A549 (cell line): ENCODE results near the gene DAB2IP.

Experiments
- CEBPB ChIP-seq, 2 experiments: fragments of >200 bp in 1 of 2; sonication (Bioruptor Twin) in 1 of 2; formaldehyde crosslinking in 1 of 2; IDR thresholded peaks; 2 replicates each; pipeline ENCODE4 v1.6.1; 2012 to 2016
- ELK1 ChIP-seq: fragments of 150-350 bp; IDR thresholded peaks from 2 replicates; pipeline ENCODE4 v1.6.1; 2014; ENCODE audit warnings: low read depth, mild to moderate bottlenecking, low read length
- ESRRA ChIP-seq: fragments of 150-350 bp; IDR thresholded peaks from 2 replicates; pipeline ENCODE4 v1.6.1; 2014; ENCODE audit warnings: mild to moderate bottlenecking, low read length, borderline replicate concordance
- FOSL2 ChIP-seq, 2 experiments: fragments of 450-650 bp in 1 of 2; fragments of >200 bp in 1 of 2; sonication (Bioruptor Twin) in 1 of 2; formaldehyde crosslinking; IDR thresholded peaks; 2 replicates each; pipeline versions ENCODE4 v1.5.0 to v1.6.1; 2016 to 2020; ENCODE audit warnings: mild to moderate bottlenecking in 1 of 2, moderate library complexity in 1 of 2
- JUN ChIP-seq, 2 experiments: fragments of >200 bp; sonication (Bioruptor Twin); formaldehyde crosslinking; IDR thresholded peaks; 2 replicates in 1 of 2; 3 replicates in 1 of 2; pipeline ENCODE4 v1.6.1; 2016 to 2017
- MAFK ChIP-seq: fragments of 450-650 bp; IDR thresholded peaks from 2 replicates; pipeline ENCODE4 v1.6.1; 2014; ENCODE audit not compliant: partially characterized antibody
- RAD21 ChIP-seq, 2 experiments: fragments of >200 bp in 1 of 2; sonication (Bioruptor Twin) in 1 of 2; formaldehyde crosslinking in 1 of 2; IDR thresholded peaks in 1 of 2; conservative IDR thresholded peaks in 1 of 2; 2 replicates in 1 of 2; 3 replicates in 1 of 2; pipeline ENCODE4 v1.6.1; 2012 to 2018; ENCODE audit warnings: inconsistent platforms in 1 of 2
- TF ChIP-seq, protein P1 (sequence below): fragments of 250-450 bp; sonication (Bioruptor Pico); IDR thresholded peaks from 2 replicates; pipeline ENCODE4 v1.5.0; 2021; ENCODE audit warnings: mild to moderate bottlenecking, moderate library complexity, borderline replicate concordance
- TF ChIP-seq, protein P2 (sequence below): fragments of >200 bp; sonication (Bioruptor Twin); formaldehyde crosslinking; IDR thresholded peaks from 3 replicates; pipeline ENCODE4 v1.5.1; 2016

DNA sequence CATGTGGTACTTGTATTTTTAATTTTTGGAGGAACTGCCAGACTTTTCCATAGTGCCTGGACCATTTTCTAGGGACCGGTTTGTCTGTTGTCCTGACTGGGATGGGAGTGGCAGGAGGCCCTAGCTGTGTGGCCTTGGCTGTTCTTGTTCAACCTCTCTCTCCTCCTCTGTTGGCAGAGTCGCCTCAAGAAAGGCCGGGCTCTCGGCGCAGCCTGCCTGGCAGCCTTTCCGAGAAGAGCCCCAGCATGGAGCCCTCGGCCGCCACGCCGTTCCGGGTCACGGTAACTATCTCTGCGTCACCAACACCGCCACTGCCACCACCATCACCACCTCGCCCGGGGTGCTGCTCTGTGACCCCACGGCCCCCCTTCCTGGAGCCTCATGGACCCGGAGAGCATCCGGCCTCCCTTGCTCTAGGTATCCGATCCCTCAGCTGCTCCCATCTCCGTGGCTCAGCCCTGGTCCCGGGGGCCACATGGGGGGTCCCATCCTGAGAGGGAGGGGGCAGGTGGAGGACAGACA, 27.1 kb downstream of the DAB2IP start:
- TF ChIP-seq MAFK: no peak
- TF ChIP-seq RAD21 (conservative IDR thresholded peaks at IDR 0.05 in 1 of 2, IDR thresholded peaks at IDR 0.05 in 1 of 2): no peak
- TF ChIP-seq, protein P1, sequence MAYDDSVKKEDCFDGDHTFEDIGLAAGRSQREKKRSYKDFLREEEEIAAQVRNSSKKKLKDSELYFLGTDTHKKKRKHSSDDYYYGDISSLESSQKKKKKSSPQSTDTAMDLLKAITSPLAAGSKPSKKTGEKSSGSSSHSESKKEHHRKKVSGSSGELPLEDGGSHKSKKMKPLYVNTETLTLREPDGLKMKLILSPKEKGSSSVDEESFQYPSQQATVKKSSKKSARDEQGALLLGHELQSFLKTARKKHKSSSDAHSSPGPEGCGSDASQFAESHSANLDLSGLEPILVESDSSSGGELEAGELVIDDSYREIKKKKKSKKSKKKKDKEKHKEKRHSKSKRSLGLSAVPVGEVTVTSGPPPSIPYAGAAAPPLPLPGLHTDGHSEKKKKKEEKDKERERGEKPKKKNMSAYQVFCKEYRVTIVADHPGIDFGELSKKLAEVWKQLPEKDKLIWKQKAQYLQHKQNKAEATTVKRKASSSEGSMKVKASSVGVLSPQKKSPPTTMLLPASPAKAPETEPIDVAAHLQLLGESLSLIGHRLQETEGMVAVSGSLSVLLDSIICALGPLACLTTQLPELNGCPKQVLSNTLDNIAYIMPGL (CRISPR knock-in tag): no peak
- TF ChIP-seq, protein P2, sequence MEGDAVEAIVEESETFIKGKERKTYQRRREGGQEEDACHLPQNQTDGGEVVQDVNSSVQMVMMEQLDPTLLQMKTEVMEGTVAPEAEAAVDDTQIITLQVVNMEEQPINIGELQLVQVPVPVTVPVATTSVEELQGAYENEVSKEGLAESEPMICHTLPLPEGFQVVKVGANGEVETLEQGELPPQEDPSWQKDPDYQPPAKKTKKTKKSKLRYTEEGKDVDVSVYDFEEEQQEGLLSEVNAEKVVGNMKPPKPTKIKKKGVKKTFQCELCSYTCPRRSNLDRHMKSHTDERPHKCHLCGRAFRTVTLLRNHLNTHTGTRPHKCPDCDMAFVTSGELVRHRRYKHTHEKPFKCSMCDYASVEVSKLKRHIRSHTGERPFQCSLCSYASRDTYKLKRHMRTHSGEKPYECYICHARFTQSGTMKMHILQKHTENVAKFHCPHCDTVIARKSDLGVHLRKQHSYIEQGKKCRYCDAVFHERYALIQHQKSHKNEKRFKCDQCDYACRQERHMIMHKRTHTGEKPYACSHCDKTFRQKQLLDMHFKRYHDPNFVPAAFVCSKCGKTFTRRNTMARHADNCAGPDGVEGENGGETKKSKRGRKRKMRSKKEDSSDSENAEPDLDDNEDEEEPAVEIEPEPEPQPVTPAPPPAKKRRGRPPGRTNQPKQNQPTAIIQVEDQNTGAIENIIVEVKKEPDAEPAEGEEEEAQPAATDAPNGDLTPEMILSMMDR: no peak
- TF ChIP-seq JUN (IDR thresholded peaks at IDR 0.05): no peak
- TF ChIP-seq ELK1: no peak
- TF ChIP-seq ESRRA: no peak
- TF ChIP-seq CEBPB (IDR thresholded peaks at IDR 0.05): no peak
- no peak for TF ChIP-seq FOSL2 (IDR thresholded peaks at IDR 0.05)
- TF ChIP-seq FOSL2 (CRISPR knock-in tag; IDR thresholded peaks at IDR 0.05): no peak
